Gastrocnemius medialis (tissue), 4 donors: ENCODE results near the gene NBEA. TPM values are rescaled to one million over a fixed set of nuclear protein-coding genes. Genes with fewer than 3 reads are reported as not detected.
"Not testable (repeated sequence)": the region's sequence is repeated elsewhere in the genome, so short reads cannot be mapped to it uniquely, and the experiment has no call there.

Experiments
- ATAC-seq, 2 donors: fragments of 150-250 bp; one replicate each; pipeline ENCODE4 v1.9.1; 2016
- DNase-seq, 2 donors: peaks; one replicate each; pipeline ENCODE4 v3.0.0-alpha.2; 2019
- H3K27ac ChIP-seq, 4 donors: fragments of 200-600 bp; sonication (generic); 1 replicate in 1 of 4; 2 replicates in 3 of 4; pipeline ENCODE4 v1.5.1; 2016 to 2018; ENCODE audit warnings: mild to moderate bottlenecking in 2 of 4, moderate library complexity in 1 of 4
- H3K27me3 ChIP-seq, 3 donors: fragments of 200-600 bp; sonication (generic) in 2 of 3; 1 replicate in 1 of 3; 2 replicates in 2 of 3; pipeline versions ENCODE4 v1.5.1 to v1.6.0; 2016 to 2019; ENCODE audit warnings: mild to moderate bottlenecking in 1 of 3, moderate library complexity in 1 of 3
- H3K36me3 ChIP-seq, 2 donors: fragments of 200-600 bp; sonication (generic) in 1 of 2; one replicate each; pipeline ENCODE4 v1.5.1; 2017 to 2018
- H3K4me1 ChIP-seq, 2 donors: fragments of 200-600 bp; sonication (generic) in 1 of 2; one replicate each; pipeline ENCODE4 v1.5.1; 2016 to 2017; ENCODE audit warnings: mild to moderate bottlenecking in 2 of 2
- H3K4me3 ChIP-seq, 4 donors: fragments of 200-600 bp; sonication (generic) in 3 of 4; 1 replicate in 1 of 4; 2 replicates in 3 of 4; pipeline ENCODE4 v1.5.1; 2016 to 2019; ENCODE audit warnings: mild to moderate bottlenecking in 2 of 4
- H3K9me3 ChIP-seq, 3 donors: fragments of 200-600 bp; sonication (generic) in 2 of 3; 1 replicate in 1 of 3; 2 replicates in 2 of 3; pipeline ENCODE4 v1.5.1; 2016 to 2019
- POLR2A ChIP-seq, 2 donors: fragments of 450-650 bp; IDR thresholded peaks; one replicate each; pipeline ENCODE4 v1.6.1; 2017; ENCODE audit warnings: antibody characterized with exemption in 2 of 2, mild to moderate bottlenecking in 2 of 2, moderate library complexity in 2 of 2
- in situ Hi-C, 4 donors: fragments of 200-750 bp; cut with MboI; loops; one replicate each; pipeline versions ENCODE4 v1.15.0 to v1.8.0; 2017; ENCODE audit warnings: low sequenced_read_pairs in 4 of 4
- intact Hi-C: fragments of 100-400 bp; cut with DNase I; formaldehyde crosslinking; loops from one replicate; pipeline ENCODE4 v1.15.1; 2023; ENCODE audit warnings: low total_unique reads
- total RNA-seq, 4 donors: library from RNA; depleted of rRNA; stranded (reverse); fragments of >200 nt; gene quantifications; one replicate each; pipeline versions ENCODE4 v1.1.0 to v1.2.3, GENCODE V29; 2016
- TF ChIP-seq, protein P1 (sequence below), 5 experiments: fragments of 450-650 bp in 3 of 5; fragments of 200-600 bp in 2 of 5; sonication (generic) in 2 of 5; IDR thresholded peaks in 4 of 5; conservative IDR thresholded peaks in 1 of 5; 1 replicate in 4 of 5; 2 replicates in 1 of 5; pipeline ENCODE4 v1.5.1; 2016 to 2019; ENCODE audit warnings: antibody characterized with exemption in 5 of 5, mild to moderate bottlenecking in 3 of 5, moderate library complexity in 3 of 5

Gene NBEA
- total RNA-seq, 4 donors from 2014 or later = 4.1 to 5.1 (median 4.7) TPM

- TF ChIP-seq, protein P1, sequence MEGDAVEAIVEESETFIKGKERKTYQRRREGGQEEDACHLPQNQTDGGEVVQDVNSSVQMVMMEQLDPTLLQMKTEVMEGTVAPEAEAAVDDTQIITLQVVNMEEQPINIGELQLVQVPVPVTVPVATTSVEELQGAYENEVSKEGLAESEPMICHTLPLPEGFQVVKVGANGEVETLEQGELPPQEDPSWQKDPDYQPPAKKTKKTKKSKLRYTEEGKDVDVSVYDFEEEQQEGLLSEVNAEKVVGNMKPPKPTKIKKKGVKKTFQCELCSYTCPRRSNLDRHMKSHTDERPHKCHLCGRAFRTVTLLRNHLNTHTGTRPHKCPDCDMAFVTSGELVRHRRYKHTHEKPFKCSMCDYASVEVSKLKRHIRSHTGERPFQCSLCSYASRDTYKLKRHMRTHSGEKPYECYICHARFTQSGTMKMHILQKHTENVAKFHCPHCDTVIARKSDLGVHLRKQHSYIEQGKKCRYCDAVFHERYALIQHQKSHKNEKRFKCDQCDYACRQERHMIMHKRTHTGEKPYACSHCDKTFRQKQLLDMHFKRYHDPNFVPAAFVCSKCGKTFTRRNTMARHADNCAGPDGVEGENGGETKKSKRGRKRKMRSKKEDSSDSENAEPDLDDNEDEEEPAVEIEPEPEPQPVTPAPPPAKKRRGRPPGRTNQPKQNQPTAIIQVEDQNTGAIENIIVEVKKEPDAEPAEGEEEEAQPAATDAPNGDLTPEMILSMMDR (IDR thresholded peaks at IDR 0.05 in 4 of 5, conservative IDR thresholded peaks at IDR 0.05 in 1 of 5) = no peak
- no peak for TF ChIP-seq POLR2A (IDR thresholded peaks at IDR 0.05)
- H3K9me3 ChIP-seq = no peaks in the 10 kb centered on the region
- DNase-seq (no peak), ATAC-seq (no peak)
- no peaks in the 10 kb centered on the region for H3K4me1 ChIP-seq
- in situ Hi-C loops = no loop called here
- H3K4me3 ChIP-seq = no peak overlapping the region
- H3K27me3 ChIP-seq = no peaks in the 10 kb centered on the region
- no peaks in the 10 kb centered on the region for H3K36me3 ChIP-seq
- no peak overlapping the region for H3K27ac ChIP-seq
- intact Hi-C loops = no loop called here
These were observed 29.4 kb downstream of the NBEA start for GRCh38 chr13:34971473-34971872.

GRCh38 chr13:34985199-34985598 lies 43.1 kb downstream of the NBEA start:
- H3K36me3 ChIP-seq, in situ Hi-C loops, ATAC-seq, H3K27ac ChIP-seq, H3K9me3 ChIP-seq, H3K27me3 ChIP-seq, H3K4me3 ChIP-seq, H3K4me1 ChIP-seq, intact Hi-C loops, DNase-seq: not testable (repeated sequence)

DNA sequence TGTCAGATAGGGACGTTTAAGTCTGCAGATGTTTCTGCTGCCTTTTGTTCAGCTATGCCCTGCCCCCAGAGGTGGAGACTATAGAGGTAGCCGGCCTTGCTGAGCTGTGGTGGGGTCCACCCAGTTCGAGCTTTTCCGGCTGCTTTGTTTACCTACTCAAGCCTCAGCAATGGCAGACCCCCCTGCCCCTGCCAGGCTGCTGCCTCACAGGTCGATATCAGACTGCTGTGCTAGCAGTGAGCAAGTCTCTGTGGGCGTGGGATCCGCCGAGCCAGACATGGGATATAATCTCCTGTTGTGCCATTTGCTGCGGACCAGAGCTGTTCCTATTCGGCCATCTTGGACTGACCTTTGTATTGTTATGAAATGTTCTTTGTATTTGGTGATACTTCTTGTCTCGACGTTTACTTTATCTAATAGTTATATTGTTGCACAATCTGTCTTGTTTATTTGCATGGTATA lies 46.3 kb downstream of the NBEA start:
- no peak for ATAC-seq

DNA sequence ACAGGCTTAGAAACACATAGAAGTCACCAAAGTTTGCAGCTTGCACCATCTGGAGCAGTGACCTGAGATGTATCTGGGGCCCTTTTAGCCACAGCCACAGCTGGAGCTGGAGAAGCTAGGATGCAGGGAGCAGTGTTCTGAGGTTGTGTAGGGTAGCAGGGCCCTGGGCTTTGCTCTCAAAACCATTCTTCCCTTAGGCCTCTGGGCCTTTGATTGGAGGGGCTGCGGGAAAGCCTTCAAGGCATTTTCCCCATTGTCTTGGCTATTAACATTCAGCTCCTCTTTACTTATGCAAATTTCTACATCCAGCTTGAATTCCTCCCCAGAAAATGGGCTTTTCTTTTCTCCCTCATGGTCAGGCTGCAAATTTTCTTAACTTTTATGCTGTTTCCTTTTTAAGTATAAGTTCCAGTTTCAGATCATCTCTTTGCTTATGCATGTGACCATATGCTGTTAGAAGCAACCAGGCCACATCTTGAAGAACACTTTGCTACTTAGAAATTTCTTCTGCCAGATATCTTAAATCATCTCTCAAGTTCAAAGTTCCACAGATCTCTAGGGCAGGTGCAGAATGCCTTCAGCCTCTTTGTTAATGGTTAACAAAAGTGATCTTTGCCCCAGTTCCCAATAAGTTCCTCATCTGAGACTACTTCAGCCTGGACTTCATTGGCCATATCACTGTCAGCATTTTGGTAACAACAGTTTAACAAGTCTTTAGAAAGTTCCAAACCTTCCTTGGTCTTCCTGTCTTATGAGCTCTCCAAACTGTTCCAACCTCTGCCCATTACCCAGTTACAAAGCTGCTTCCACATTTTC lies 48.5 kb downstream of the NBEA start:
- Histone ChIP-seq H3K4me3 (no peak overlapping the region), H3K27ac (no peak overlapping the region), H3K9me3 (peaks cover 0 to 7% (median 0%) of the 10 kb centered on the region in 3 donors), H3K27me3 (no peaks in the 10 kb centered on the region), H3K4me1 (no peaks in the 10 kb centered on the region), H3K36me3 (no peaks in the 10 kb centered on the region)
- no peak for ATAC-seq
- TF ChIP-seq, protein P1 (IDR thresholded peaks at IDR 0.05 in 4 of 5, conservative IDR thresholded peaks at IDR 0.05 in 1 of 5) = no peak
- TF ChIP-seq POLR2A (IDR thresholded peaks at IDR 0.05) = no peak
- no peak for DNase-seq
- in situ Hi-C loops (no loop called here), intact Hi-C loops (no loop called here)

More for the DNA sequence above, 46.3 kb downstream of the NBEA start:
- Histone ChIP-seq H3K27me3 (no peaks in the 10 kb centered on the region), H3K36me3 (no peaks in the 10 kb centered on the region), H3K4me3 (no peak overlapping the region), H3K4me1 (no peaks in the 10 kb centered on the region), H3K27ac (no peak overlapping the region), H3K9me3 (peaks cover 0 to 7% (median 0%) of the 10 kb centered on the region in 3 donors)
- TF ChIP-seq, protein P1 (IDR thresholded peaks at IDR 0.05 in 4 of 5, conservative IDR thresholded peaks at IDR 0.05 in 1 of 5) = no peak
- no peak for TF ChIP-seq POLR2A (IDR thresholded peaks at IDR 0.05)
- DNase-seq = no peak
- intact Hi-C loops = no loop called here
- in situ Hi-C loops = no loop called here

- H3K36me3 ChIP-seq = no peaks in the 10 kb centered on the region
- peaks cover 0 to 7% (median 0%) of the 10 kb centered on the region in 3 donors for H3K9me3 ChIP-seq
- H3K27ac ChIP-seq = no peak overlapping the region
- intact Hi-C loops (no loop called here), in situ Hi-C loops (no loop called here)
- H3K4me1 ChIP-seq = no peaks in the 10 kb centered on the region
- DNase-seq (no peak), ATAC-seq (no peak)
- no peak overlapping the region for H3K4me3 ChIP-seq
- H3K27me3 ChIP-seq = no peaks in the 10 kb centered on the region
- TF ChIP-seq, protein P1 (IDR thresholded peaks at IDR 0.05 in 4 of 5, conservative IDR thresholded peaks at IDR 0.05 in 1 of 5) = no peak
- no peak for TF ChIP-seq POLR2A (IDR thresholded peaks at IDR 0.05)
These were observed 51.4 kb downstream of the NBEA start for GRCh38 chr13:34993470-34993869.

- ATAC-seq, H3K9me3 ChIP-seq, H3K27ac ChIP-seq, H3K4me1 ChIP-seq, DNase-seq, H3K4me3 ChIP-seq, intact Hi-C loops, in situ Hi-C loops, H3K36me3 ChIP-seq, H3K27me3 ChIP-seq: not testable (repeated sequence)
These were observed 61.7 kb downstream of the NBEA start for GRCh38 chr13:35003734-35004133.
